SK-N-SH treated with all-trans-retinoic acid at 6 μM for 48 hours (cell line): ENCODE results near the gene CCDC194.

Experiments used
- ARNTL ChIP-seq: fragments of 450-650 bp; formaldehyde crosslinking; IDR thresholded peaks from 2 replicates; pipeline ENCODE4 v1.5.0; 2020; ENCODE audit warnings: low read depth, mild to moderate bottlenecking, moderate library complexity, borderline replicate concordance
- SNAI2 ChIP-seq: fragments of 250-450 bp; sonication (Bioruptor Pico); IDR thresholded peaks from 2 replicates; pipeline ENCODE4 v1.5.0; 2020; ENCODE audit warnings: mild to moderate bottlenecking, moderate library complexity

GRCh38 chr19:17420475-17420924 is 26.5 kb upstream of the CCDC194 start:
- TF ChIP-seq ARNTL (no peak), SNAI2 (CRISPR knock-in tag) (no peak)
